ENCODE data around the gene PDF.

The PDF gene

DNA sequence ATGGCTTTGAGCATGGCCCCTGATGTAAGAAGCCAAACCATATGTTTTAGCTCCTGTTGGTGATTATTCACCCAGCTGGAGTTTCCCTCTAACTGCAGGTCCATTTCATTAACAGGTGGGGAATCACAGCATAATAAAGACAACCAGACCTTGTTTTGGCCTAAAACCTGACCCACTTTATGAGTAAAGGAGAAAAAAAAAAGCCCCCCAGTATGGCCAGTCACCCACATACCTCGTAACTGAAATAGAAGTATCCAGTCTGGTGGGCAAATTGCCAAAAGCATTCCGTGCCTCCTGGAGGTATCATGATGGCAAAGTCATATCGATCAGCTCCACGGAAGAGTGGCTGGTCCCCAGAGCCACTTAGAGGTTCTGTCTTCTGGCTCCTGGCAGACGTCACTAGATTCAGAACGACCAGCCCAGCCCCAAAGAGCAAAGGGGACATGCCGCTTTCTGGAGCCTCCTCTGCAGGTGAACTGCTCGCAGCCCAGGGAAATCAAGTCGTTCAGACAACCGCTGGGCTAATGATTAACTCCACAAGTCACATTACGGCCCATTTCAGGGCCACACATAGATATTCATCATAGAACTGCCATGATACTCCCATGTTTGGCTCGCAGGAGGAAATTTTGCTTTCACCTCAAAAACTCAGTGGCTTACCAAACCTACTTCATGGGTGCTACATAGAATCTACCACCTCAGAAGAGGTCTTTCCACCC lies 21.1 kb upstream of the PDF start, which contains the start of gene TMED6:
Gene TMED6, minus strand, starts transcription at position 478 of the 719 bp plus-strand sequence. Its CDS starts 33 bp downstream, at position 445.
- ChIA-PET CTCF (interaction anchor here (1.2 to 1.4 kb wide), 4 partner anchors 10 to 202 kb away, joined by 3 to 5 read pairs (median 3); no protein-coding TSS in a partner anchor), POLR2A (interaction anchor here (0.7 kb wide), 1 partner anchor 313 kb away, joined by 7 read pairs; no protein-coding TSS in a partner anchor)
- DNase-seq (ENCODE audit: extremely low spot score), result no peak
- TF ChIP-seq, protein P1, sequence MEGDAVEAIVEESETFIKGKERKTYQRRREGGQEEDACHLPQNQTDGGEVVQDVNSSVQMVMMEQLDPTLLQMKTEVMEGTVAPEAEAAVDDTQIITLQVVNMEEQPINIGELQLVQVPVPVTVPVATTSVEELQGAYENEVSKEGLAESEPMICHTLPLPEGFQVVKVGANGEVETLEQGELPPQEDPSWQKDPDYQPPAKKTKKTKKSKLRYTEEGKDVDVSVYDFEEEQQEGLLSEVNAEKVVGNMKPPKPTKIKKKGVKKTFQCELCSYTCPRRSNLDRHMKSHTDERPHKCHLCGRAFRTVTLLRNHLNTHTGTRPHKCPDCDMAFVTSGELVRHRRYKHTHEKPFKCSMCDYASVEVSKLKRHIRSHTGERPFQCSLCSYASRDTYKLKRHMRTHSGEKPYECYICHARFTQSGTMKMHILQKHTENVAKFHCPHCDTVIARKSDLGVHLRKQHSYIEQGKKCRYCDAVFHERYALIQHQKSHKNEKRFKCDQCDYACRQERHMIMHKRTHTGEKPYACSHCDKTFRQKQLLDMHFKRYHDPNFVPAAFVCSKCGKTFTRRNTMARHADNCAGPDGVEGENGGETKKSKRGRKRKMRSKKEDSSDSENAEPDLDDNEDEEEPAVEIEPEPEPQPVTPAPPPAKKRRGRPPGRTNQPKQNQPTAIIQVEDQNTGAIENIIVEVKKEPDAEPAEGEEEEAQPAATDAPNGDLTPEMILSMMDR (IDR thresholded peaks at IDR 0.05; ENCODE audit: control extremely low read depth, extremely low read depth, low read depth, missing control alignments), result no peak

DNA sequence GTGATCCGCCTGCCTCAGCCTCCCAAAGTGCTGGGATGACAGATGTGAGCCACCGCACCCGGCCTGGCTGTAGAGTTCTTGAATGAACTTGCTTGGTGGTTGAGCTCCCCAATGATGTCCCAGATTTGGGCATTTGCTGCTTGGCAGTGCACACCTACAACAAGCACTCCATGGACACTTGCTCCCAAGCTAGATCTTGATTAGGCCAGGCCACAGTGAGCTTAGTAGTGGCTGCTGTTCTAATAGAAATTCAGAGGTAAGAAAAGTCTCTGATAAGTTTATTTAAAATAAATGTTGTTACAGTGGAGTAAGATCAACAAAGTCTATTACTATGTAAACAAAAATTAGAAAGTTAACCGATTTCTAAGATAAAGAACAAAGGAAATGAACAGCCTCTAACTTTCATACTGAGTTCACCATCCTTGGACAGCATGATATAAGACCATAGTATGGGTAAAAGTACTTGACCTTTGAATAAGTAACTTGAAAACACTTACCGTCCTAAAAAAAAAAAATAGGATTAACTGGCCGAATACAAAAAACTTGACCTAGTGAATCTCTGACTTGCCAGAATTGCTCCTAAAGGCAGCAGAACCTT lies 20.2 kb upstream of the PDF start:
- TF ChIP-seq, protein P1 (IDR thresholded peaks at IDR 0.05; ENCODE audit: control extremely low read depth, extremely low read depth, low read depth, missing control alignments), result no peak
- ChIA-PET POLR2A (no interaction called here), CTCF (interaction anchor here (1.2 to 1.3 kb wide), 4 partner anchors 9 to 28 kb away, joined by 3 to 5 read pairs (median 4); no protein-coding TSS in a partner anchor)
- no peak for DNase-seq (ENCODE audit: extremely low spot score)

DNA sequence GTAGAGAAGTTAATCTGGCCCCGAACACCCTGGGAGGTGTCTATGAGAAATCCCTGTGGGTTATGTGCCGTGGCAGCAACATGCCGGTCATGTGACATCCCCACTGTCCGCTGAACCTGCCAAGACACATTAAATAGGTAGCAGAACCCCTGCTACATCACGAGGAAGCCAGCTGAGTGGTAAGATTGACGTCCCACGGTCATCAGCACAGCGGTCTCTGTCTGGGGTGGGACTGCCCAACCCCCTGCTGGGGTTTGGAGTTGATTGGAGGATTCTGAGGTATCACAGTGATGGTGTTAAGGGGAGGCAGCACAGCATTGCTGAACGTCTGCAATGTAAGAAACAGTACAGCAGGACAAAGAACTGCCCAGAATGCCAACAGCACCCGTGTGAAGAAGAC lies 19.1 kb upstream of the PDF start:
- no peak for DNase-seq (ENCODE audit: extremely low spot score)
- POLR2A ChIA-PET, result no interaction called here
- CTCF ChIA-PET, result interaction anchor here (1.2 kb wide), 1 partner anchor 11 kb away, joined by 4 read pairs; no protein-coding TSS in a partner anchor
- TF ChIP-seq, protein P1 (IDR thresholded peaks at IDR 0.05; ENCODE audit: control extremely low read depth, extremely low read depth, low read depth, missing control alignments), result no peak

DNA sequence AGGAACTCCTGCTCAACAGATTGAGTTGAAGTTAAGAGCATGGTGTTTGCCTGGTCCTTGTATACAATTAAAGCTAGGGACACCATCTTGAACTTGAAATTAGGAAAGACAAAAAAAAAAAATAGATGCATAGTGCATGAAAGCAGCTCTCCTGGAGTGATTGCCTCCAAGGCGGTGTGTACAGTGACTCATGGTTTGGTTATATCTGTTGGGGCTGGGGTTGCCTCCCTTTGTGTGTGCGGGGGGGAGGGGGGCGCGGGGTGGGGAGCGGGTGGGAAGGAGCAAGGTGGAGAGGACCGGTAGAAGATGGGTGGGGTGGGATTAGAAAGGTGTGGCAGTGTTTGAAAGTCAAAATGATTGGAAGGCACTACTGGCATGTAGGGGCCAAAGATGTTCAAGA lies 17.8 kb upstream of the PDF start:
- TF ChIP-seq, protein P1 (IDR thresholded peaks at IDR 0.05; ENCODE audit: control extremely low read depth, extremely low read depth, low read depth, missing control alignments), result no peak
- DNase-seq (ENCODE audit: extremely low spot score), result no peak
- ChIA-PET POLR2A (no interaction called here), CTCF (no interaction called here)

DNA sequence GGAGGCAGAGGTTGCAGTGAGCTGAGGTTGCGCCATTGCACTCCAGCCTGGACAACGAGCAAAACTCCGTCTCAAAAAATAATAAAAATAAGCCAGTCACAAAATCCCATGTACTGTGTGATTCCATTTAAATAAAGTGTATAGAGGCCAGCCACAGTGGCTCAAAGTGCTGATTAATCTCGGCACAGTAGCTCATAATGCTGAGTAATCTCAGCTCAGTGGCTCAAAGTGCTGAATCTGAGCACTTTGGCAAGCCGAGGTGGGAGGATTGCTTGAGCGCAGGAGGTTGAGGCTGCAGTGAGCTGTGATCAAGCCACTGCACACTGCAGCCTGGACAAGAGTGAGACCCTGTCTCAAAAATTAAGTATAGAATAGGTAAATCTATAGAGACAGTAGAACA lies 16.3 kb upstream of the PDF start:
- TF ChIP-seq, protein P1 (IDR thresholded peaks at IDR 0.05; ENCODE audit: control extremely low read depth, extremely low read depth, low read depth, missing control alignments), result no peak
- ChIA-PET CTCF (no interaction called here), POLR2A (no interaction called here)
- DNase-seq (ENCODE audit: extremely low spot score), result no peak

DNA sequence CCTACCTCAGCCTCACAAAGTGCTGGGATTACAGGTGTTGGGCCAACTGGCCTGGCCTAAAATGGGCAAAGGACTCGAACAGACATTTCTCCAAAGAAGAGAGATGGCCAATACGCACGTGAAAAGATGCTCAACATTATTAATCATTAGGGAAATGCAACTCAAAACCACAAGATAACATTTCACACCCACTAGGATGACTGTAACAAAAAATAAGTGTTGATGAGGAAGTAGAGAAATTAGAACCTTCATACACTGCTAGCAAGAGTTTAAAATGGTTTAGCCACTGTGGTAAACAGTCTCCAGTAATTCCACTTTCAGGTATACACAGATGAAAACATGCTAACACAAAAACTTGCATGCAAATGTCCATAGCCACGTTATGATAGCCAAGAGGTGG lies 15.5 kb upstream of the PDF start:
- DNase-seq (ENCODE audit: extremely low spot score), result no peak
- ChIA-PET CTCF (interaction anchor here (2.7 kb wide), 1 partner anchor 10 kb away, joined by 6 read pairs; no protein-coding TSS in a partner anchor), POLR2A (no interaction called here)
- TF ChIP-seq, protein P1 (IDR thresholded peaks at IDR 0.05; ENCODE audit: control extremely low read depth, extremely low read depth, low read depth, missing control alignments), result no peak
